Osteoblast (primary cell): Measurements from ENCODE around the gene CD3G. TPM values are rescaled to one million over a fixed set of nuclear protein-coding genes. Genes with fewer than 3 reads are reported as not detected.

Experiments
- DNase-seq: peaks from one replicate; pipeline ENCODE4 v3.0.0; 2011; ENCODE audit warnings: low spot score, mixed read lengths; ENCODE audit not compliant: insufficient read length; ENCODE audit errors: missing footprints
- H2AFZ ChIP-seq: 2 replicates; pipeline ENCODE4 v1.6.0; 2011; ENCODE audit warnings: mild to moderate bottlenecking, low read length
- H3K27ac ChIP-seq: 2 replicates; pipeline ENCODE4 v1.5.1; 2011; ENCODE audit warnings: mild to moderate bottlenecking, low read depth, low read length, moderate library complexity
- H3K27me3 ChIP-seq: 2 replicates; pipeline ENCODE4 v1.6.0; 2012; ENCODE audit warnings: mild to moderate bottlenecking, control low read depth, inconsistent platforms, low read length, moderate library complexity; ENCODE audit not compliant: insufficient read depth
- H3K36me3 ChIP-seq: 2 replicates; pipeline ENCODE4 v1.5.1; 2011; ENCODE audit warnings: mild to moderate bottlenecking, low read length, control low read depth, moderate library complexity; ENCODE audit not compliant: insufficient read depth
- H3K4me1 ChIP-seq: 2 replicates; pipeline ENCODE4 v1.5.1; 2011; ENCODE audit warnings: mild to moderate bottlenecking, low read length, control low read depth, moderate library complexity; ENCODE audit not compliant: insufficient read depth
- H3K4me2 ChIP-seq: 2 replicates; pipeline ENCODE4 v1.6.0; 2011; ENCODE audit warnings: mild to moderate bottlenecking, low read length; ENCODE audit not compliant: insufficient read depth
- H3K4me3 ChIP-seq: fragments of 200-600 bp; sonication (generic); 3 replicates; pipeline ENCODE4 v1.5.1; 2012; ENCODE audit warnings: mild to moderate bottlenecking, low read length, inconsistent platforms; ENCODE audit not compliant: insufficient read depth
- H3K79me2 ChIP-seq: 2 replicates; pipeline ENCODE4 v1.6.0; 2012; ENCODE audit warnings: mild to moderate bottlenecking, low read length, control low read depth, inconsistent platforms; ENCODE audit not compliant: insufficient read depth
- H3K9me3 ChIP-seq: 2 replicates; pipeline ENCODE4 v1.5.1; 2011; ENCODE audit warnings: low read depth, low read length, control low read depth
- H4K20me1 ChIP-seq: 2 replicates; pipeline ENCODE4 v1.6.0; 2012; ENCODE audit warnings: mild to moderate bottlenecking, low read length, control low read depth; ENCODE audit not compliant: insufficient read depth
- CTCF ChIP-seq: IDR thresholded peaks from 2 replicates; pipeline ENCODE4 v1.5.1; 2011; ENCODE audit warnings: mild to moderate bottlenecking, low read depth, low read length, moderate library complexity; ENCODE audit errors: extremely low read depth
- total RNA-seq: library from RNA; depleted of rRNA; stranded (reverse); fragments of >200 nt; gene quantifications from 2 replicates; pipeline ENCODE4 v1.2.3, GENCODE V29; 2012

Gene CD3G
- total RNA-seq, 1 donor = not detected

- Histone ChIP-seq H3K27ac (no peak overlapping the region), H3K4me3 (no peak overlapping the region), H4K20me1 (no peaks in the 10 kb centered on the region), H3K4me2 (no peak overlapping the region), H3K27me3 (no peaks in the 10 kb centered on the region), H3K4me1 (no peaks in the 10 kb centered on the region), H3K9me3 (no peaks in the 10 kb centered on the region), H3K79me2 (no peaks in the 10 kb centered on the region), H3K36me3 (peaks cover 91% of the 10 kb centered on the region), H2AFZ (no peak overlapping the region)
- DNase-seq = no peak
- TF ChIP-seq CTCF = no peak
These were observed 39.5 kb downstream of the CD3G start for GRCh38 chr11:118383657-118384056.

GRCh38 chr11:118396097-118396501, 52.0 kb downstream of the CD3G start:
- DNase-seq = no peak

GRCh38 chr11:118397448-118397847, 53.3 kb downstream of the CD3G start:
- Histone ChIP-seq H3K27ac (no peak overlapping the region), H3K9me3 (no peaks in the 10 kb centered on the region), H3K4me2 (no peak overlapping the region), H4K20me1 (no peaks in the 10 kb centered on the region), H3K4me1 (peaks cover 4% of the 10 kb centered on the region), H3K79me2 (peaks cover 10% of the 10 kb centered on the region), H3K36me3 (peaks cover 43% of the 10 kb centered on the region), H3K4me3 (no peak overlapping the region), H3K27me3 (no peaks in the 10 kb centered on the region), H2AFZ (no peak overlapping the region)
- no peak for TF ChIP-seq CTCF
- DNase-seq = no peak

More at GRCh38 chr11:118396097-118396501, 52.0 kb downstream of the CD3G start:
- Histone ChIP-seq H3K4me2 (no peak overlapping the region), H2AFZ (no peak overlapping the region), H3K36me3 (peaks cover 53% of the 10 kb centered on the region), H3K9me3 (no peaks in the 10 kb centered on the region), H3K4me3 (no peak overlapping the region), H3K4me1 (peaks cover 4% of the 10 kb centered on the region), H3K79me2 (no peaks in the 10 kb centered on the region), H4K20me1 (no peaks in the 10 kb centered on the region), H3K27me3 (no peaks in the 10 kb centered on the region), H3K27ac (no peak overlapping the region)
- TF ChIP-seq CTCF = no peak

- H3K4me3 ChIP-seq = no peak overlapping the region
- no peak overlapping the region for H3K27ac ChIP-seq
- no peak for DNase-seq
- H2AFZ ChIP-seq = no peak overlapping the region
- no peaks in the 10 kb centered on the region for H3K9me3 ChIP-seq
- peaks cover 6% of the 10 kb centered on the region for H4K20me1 ChIP-seq
- H3K79me2 ChIP-seq = peaks cover 26% of the 10 kb centered on the region
- no peak for TF ChIP-seq CTCF
- H3K4me1 ChIP-seq = peaks cover 11% of the 10 kb centered on the region
- H3K36me3 ChIP-seq = peaks cover 28% of the 10 kb centered on the region
- no peaks in the 10 kb centered on the region for H3K27me3 ChIP-seq
- H3K4me2 ChIP-seq = no peak overlapping the region
These were observed 54.8 kb downstream of the CD3G start for GRCh38 chr11:118398791-118399559.
